RWPE1 (cell line): ENCODE results near the gene COPA.

Experiments
- CTCF ChIA-PET: fragments of 350-600 bp; sonication (Branson Sonifier 250); formaldehyde crosslinking; extraction: SDS; loops from one replicate; lab custom pipeline; 2021; lab: Yijun Ruan, JAX
- POLR2A ChIA-PET: fragments of 400-600 bp; formaldehyde crosslinking; extraction: SDS; loops from one replicate; lab custom pipeline; 2020; ENCODE audit warnings: antibody characterized with exemption; ENCODE audit not compliant: low non-redundant PET; lab: Yijun Ruan, JAX
- DNase-seq: peaks from one replicate; pipeline ENCODE4 v3.0.0; 2012; ENCODE audit warnings: low spot score
- H3K27ac ChIP-seq: fragments of 450-650 bp; 2 replicates; pipeline ENCODE4 v1.5.1; 2017
- TF ChIP-seq, protein P1 (sequence below): fragments of 450-650 bp; conservative IDR thresholded peaks from 2 replicates; pipeline ENCODE4 v1.5.1; 2017; ENCODE audit warnings: low read depth, mild to moderate bottlenecking

The COPA gene

DNA sequence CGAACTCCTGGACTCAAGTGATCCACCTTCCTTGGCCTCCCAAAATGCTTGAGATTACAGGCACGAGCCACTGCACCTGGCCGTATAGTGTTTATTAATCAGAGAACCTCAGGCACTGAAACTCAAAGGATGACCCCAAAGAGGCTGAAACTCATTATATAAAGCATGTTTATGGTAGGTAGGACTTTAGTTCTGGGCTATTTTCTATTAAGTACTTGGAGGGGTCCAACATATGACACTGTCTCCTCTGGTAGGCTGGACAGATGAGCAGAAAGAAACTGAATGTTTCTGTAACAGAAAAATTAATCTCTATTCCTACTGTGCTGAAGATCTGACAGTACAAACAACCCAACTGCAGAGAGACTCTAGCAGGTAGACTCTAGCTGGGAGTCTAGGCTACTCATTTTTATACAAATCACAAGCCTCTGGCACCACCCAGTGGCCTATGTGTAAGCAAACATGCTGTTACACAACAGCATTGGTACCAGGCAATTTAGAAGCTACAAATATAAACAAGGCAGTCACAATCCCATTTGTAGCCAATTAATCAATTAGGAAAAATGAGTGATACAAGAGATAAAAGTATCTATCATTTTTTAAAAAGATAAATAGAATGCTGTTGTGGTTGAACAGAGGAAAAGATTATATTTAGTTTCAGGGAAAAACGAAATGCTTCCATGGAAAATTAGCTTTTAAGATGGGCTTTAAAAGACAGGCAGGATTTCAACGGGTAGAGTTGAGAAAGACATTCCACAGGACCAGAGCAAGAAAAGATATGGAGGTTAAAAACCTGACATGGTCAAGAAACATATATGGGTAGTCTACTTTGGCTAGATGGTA is 91.1 kb downstream of the COPA start:
- TF ChIP-seq, protein P1, sequence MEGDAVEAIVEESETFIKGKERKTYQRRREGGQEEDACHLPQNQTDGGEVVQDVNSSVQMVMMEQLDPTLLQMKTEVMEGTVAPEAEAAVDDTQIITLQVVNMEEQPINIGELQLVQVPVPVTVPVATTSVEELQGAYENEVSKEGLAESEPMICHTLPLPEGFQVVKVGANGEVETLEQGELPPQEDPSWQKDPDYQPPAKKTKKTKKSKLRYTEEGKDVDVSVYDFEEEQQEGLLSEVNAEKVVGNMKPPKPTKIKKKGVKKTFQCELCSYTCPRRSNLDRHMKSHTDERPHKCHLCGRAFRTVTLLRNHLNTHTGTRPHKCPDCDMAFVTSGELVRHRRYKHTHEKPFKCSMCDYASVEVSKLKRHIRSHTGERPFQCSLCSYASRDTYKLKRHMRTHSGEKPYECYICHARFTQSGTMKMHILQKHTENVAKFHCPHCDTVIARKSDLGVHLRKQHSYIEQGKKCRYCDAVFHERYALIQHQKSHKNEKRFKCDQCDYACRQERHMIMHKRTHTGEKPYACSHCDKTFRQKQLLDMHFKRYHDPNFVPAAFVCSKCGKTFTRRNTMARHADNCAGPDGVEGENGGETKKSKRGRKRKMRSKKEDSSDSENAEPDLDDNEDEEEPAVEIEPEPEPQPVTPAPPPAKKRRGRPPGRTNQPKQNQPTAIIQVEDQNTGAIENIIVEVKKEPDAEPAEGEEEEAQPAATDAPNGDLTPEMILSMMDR, result peak; percentile 72
- H3K27ac ChIP-seq, result no peak overlapping the region
- CTCF ChIA-PET, result interaction anchor here (0.5 to 2.7 kb wide), 23 partner anchors 8 to 1243 kb away, joined by 3 to 14 read pairs (median 4); partner anchors contain the start of genes ATP1A4 and DCAF8
- POLR2A ChIA-PET, result no interaction called here
- peak; percentile 66 for DNase-seq

DNA sequence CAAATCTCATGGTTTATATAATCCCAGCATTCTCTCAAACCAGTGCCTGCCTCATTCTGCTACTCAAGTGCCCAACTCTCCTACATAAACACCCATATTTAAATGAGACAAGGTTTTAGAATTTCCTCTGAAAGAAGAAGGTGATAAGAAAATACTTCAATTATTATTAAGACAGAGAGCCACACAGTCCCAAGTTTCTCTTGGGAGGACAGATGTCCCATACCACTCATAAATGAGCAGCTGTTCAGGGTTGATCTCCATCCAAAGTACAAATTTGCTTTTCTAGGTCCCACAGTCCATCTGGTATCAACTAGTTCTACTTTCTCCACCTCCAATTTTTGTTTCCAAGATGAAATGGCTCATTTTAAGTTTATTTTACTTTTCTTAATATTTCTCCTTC is 92.0 kb downstream of the COPA start:
- DNase-seq, result no peak
- TF ChIP-seq, protein P1, result no peak
- CTCF ChIA-PET, result interaction anchor here (1.5 to 2.7 kb wide), 3 partner anchors 9 to 32 kb away, joined by 12 to 14 read pairs (median 13); no protein-coding TSS in a partner anchor
- POLR2A ChIA-PET, result no interaction called here
- no peak overlapping the region for H3K27ac ChIP-seq

DNA sequence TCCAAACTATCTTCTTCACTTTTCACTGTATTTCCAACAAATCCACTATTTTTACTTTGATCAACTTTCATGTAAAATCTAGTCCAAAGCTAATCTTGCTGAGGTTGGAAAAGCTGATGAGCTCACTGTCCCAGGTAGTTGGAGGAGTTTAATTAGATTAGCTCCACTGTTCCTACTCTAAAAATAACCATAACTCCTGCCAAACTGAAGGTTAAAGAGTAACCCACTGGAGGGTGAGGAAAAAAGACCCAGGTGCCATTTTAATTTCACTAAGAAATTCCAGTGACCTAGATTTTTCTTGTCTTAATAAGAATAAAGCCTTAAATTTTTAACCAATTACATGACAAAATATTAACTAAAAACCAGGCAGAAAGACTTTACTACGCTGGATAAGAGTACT is 96.0 kb downstream of the COPA start:
- POLR2A ChIA-PET, result no interaction called here
- no peak overlapping the region for H3K27ac ChIP-seq
- CTCF ChIA-PET, result interaction anchor here (0.5 to 1.1 kb wide), 2 partner anchors 54 kb away, joined by 3 read pairs; no protein-coding TSS in a partner anchor
- TF ChIP-seq, protein P1, result no peak
- DNase-seq, result no peak

DNA sequence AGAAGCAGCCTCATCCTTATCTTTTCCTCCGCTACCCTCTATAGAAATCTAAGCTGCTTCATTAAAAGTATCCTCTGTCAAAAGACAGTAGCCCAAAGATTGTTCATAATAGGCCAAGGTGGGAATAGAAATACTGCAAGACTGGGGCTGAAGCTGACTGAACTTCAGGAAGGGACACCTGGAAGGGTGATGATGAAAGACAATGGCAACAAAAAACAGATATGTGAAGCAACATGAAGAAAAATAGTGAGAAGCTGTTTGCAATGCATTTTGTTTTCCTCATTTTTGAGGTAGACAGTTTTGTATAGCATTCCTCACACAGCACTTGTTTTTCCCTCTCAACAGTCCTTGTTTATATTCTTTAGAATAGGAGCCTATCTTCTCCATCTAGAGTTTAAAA is 97.6 kb downstream of the COPA start:
- H3K27ac ChIP-seq, result no peak overlapping the region
- CTCF ChIA-PET, result interaction anchor here (0.6 to 0.7 kb wide), 3 partner anchors 20 to 327 kb away, joined by 3 to 6 read pairs (median 3); no protein-coding TSS in a partner anchor
- POLR2A ChIA-PET, result no interaction called here
- DNase-seq, result no peak
- TF ChIP-seq, protein P1, result no peak

GRCh38 chr1:160244209-160244608 is 98.8 kb downstream of the COPA start:
- no peak overlapping the region for H3K27ac ChIP-seq
- POLR2A ChIA-PET, result no interaction called here
- DNase-seq, result no peak
- CTCF ChIA-PET, result interaction anchor here (0.7 to 1.6 kb wide), 5 partner anchors 8 to 144 kb away, joined by 3 to 6 read pairs (median 4); no protein-coding TSS in a partner anchor
- TF ChIP-seq, protein P1, result no peak

DNA sequence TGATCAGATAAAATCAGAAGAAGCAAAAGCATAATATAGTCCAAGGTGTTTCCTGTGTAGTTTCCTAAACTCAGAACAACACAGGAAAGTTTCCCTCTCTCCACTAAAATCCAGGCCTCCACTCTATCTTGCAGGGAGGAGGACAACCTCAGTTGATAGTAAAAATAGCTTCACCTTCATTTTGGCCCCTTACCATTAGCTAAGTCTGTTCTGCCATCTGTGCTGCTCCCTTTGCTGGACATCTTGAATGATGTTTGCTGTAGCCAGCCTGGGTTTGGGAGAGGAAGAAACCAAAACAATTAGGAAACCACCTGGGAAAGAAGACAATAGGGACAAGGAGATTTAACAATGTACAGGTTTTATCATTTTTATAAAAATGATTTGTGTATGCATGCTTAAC is 99.3 kb downstream of the COPA start:
- CTCF ChIA-PET, result interaction anchor here (0.7 to 1.6 kb wide), 5 partner anchors 8 to 143 kb away, joined by 3 to 6 read pairs (median 4); no protein-coding TSS in a partner anchor

More for the DNA sequence above, 99.3 kb downstream of the COPA start:
- DNase-seq, result no peak
- TF ChIP-seq, protein P1, result no peak
- POLR2A ChIA-PET, result no interaction called here
- H3K27ac ChIP-seq, result no peak overlapping the region
